Endothelial cell of hepatic sinusoid (primary cell): ENCODE results near the gene KATNAL1.
"Not testable (repeated sequence)": the region's sequence is repeated elsewhere in the genome, so short reads cannot be mapped to it uniquely, and the experiment has no call there.

Source experiments
- in situ Hi-C: cut with HindIII; loops from 2 replicates; pipeline ENCODE4 v1.10.0; 2017; ENCODE audit warnings: low sequenced_read_pairs

KATNAL1 gene

GRCh38 chr13:30224732-30225131 lies 82.6 kb downstream of the KATNAL1 start:
- in situ Hi-C loops = no loop called here

GRCh38 chr13:30222254-30222653 lies 85.1 kb downstream of the KATNAL1 start:
- in situ Hi-C loops = no loop called here

GRCh38 chr13:30216111-30216510 lies 91.2 kb downstream of the KATNAL1 start:
- in situ Hi-C loops = no loop called here

- in situ Hi-C loops = no loop called here
Measured at GRCh38 chr13:30212256-30212655, 95.1 kb downstream of the KATNAL1 start.

- in situ Hi-C loops = no loop called here
Measured at GRCh38 chr13:30211745-30212144, 95.6 kb downstream of the KATNAL1 start.

GRCh38 chr13:30204564-30204963 lies 102.8 kb downstream of the KATNAL1 start:
- in situ Hi-C loops = no loop called here

GRCh38 chr13:30196025-30196424 lies 111.3 kb downstream of the KATNAL1 start:
- in situ Hi-C loops = no loop called here

- in situ Hi-C loops = no loop called here
Measured at GRCh38 chr13:30194906-30195305, 112.4 kb downstream of the KATNAL1 start.

- in situ Hi-C loops = no loop called here
Measured at GRCh38 chr13:30193279-30194234, 113.8 kb downstream of the KATNAL1 start.

- in situ Hi-C loops = no loop called here
Measured at GRCh38 chr13:30192320-30193093, 114.8 kb downstream of the KATNAL1 start.

GRCh38 chr13:30191491-30192100 lies 115.8 kb downstream of the KATNAL1 start:
- in situ Hi-C loops = no loop called here

- in situ Hi-C loops = no loop called here
Measured at GRCh38 chr13:30186634-30187415, 120.5 kb downstream of the KATNAL1 start.

- in situ Hi-C loops = no loop called here
Measured at GRCh38 chr13:30181888-30182651, 125.3 kb downstream of the KATNAL1 start.

- in situ Hi-C loops = no loop called here
Measured at GRCh38 chr13:30179597-30180276, 127.6 kb downstream of the KATNAL1 start.

GRCh38 chr13:30178976-30179375 lies 128.4 kb downstream of the KATNAL1 start:
- in situ Hi-C loops = no loop called here

- in situ Hi-C loops = no loop called here
Measured at GRCh38 chr13:30175166-30175565, 132.2 kb downstream of the KATNAL1 start.

GRCh38 chr13:30174250-30174649 lies 133.1 kb downstream of the KATNAL1 start:
- in situ Hi-C loops = not testable (repeated sequence)

GRCh38 chr13:30173303-30173610 lies 134.1 kb downstream of the KATNAL1 start:
- in situ Hi-C loops = no loop called here

GRCh38 chr13:30172593-30173302 lies 134.6 kb downstream of the KATNAL1 start:
- in situ Hi-C loops = no loop called here
